T-cell (primary cell): ENCODE measurements around the gene SMIM26. TPM values are rescaled to one million over a fixed set of nuclear protein-coding genes. Genes with fewer than 3 reads are reported as not detected.
"Not testable (repeated sequence)": the region's sequence is repeated elsewhere in the genome, so short reads cannot be mapped to it uniquely, and the experiment has no call there.

Experiments used
- ATAC-seq, 4 experiments: fragments of 200-7000 bp in 3 of 4; fragments of 150-1000 bp in 1 of 4; cut with Tn5 transposase; replicated peaks in 1 of 4; 1 replicate in 3 of 4; 2 replicates in 1 of 4; pipeline ENCODE4 v1.10.0; 2021; ENCODE audit warnings: moderate library complexity in 3 of 4, mild to moderate bottlenecking in 2 of 4, moderate number of reproducible peaks in 1 of 4
- CTCF ChIA-PET, 2 donors: fragments of 300-600 bp; sonication (Branson Sonifier 250); formaldehyde crosslinking; loops; one replicate each; lab custom pipeline; 2022; ENCODE audit warnings: antibody characterized with exemption in 2 of 2; lab: Charles Lee
- POLR2A ChIA-PET, 2 donors: fragments of 300-600 bp; sonication (Branson Sonifier 250); formaldehyde crosslinking; loops; one replicate each; lab custom pipeline; 2022; ENCODE audit warnings: antibody characterized with exemption in 2 of 2; lab: Charles Lee
- DNase-seq, 35 experiments: peaks; one replicate each; pipeline versions ENCODE4 v3.0.0 to v3.0.0-alpha.2; 2013 to 2023
- H3K27ac ChIP-seq: one replicate; pipeline ENCODE4 v1.5.1; 2013; ENCODE audit warnings: low read length
- H3K27me3 ChIP-seq, 2 experiments: replicated peaks in 1 of 2; 1 replicate in 1 of 2; 2 replicates in 1 of 2; pipeline versions ENCODE4 v1.6.1 to v1.7.0; 2013; ENCODE audit warnings: low read length in 1 of 2, mixed read lengths in 1 of 2; ENCODE audit not compliant: control insufficient read depth in 2 of 2, insufficient read depth in 2 of 2; ENCODE audit errors: extremely low read depth in 1 of 2
- H3K36me3 ChIP-seq, 2 donors: 1 replicate in 1 of 2; 2 replicates in 1 of 2; pipeline versions ENCODE4 v1.6.1 to v1.7.0; 2013; ENCODE audit warnings: low read length in 1 of 2; ENCODE audit not compliant: control insufficient read depth in 2 of 2, insufficient read depth in 1 of 2; ENCODE audit errors: extremely low read depth in 1 of 2
- H3K4me1 ChIP-seq, 2 experiments: 1 replicate in 1 of 2; 2 replicates in 1 of 2; pipeline versions ENCODE4 v1.6.1 to v1.7.0; 2013; ENCODE audit warnings: low read length in 2 of 2, mixed read lengths in 1 of 2; ENCODE audit not compliant: insufficient read depth in 2 of 2, control insufficient read depth in 1 of 2; ENCODE audit errors: extremely low read depth in 1 of 2
- H3K4me3 ChIP-seq, 2 donors: 1 replicate in 1 of 2; 2 replicates in 1 of 2; pipeline versions ENCODE4 v1.5.1 to v1.7.0; 2013; ENCODE audit warnings: mild to moderate bottlenecking in 2 of 2, low read length in 1 of 2, moderate library complexity in 1 of 2; ENCODE audit not compliant: control insufficient read depth in 1 of 2; ENCODE audit errors: extremely low read depth in 1 of 2
- H3K9me3 ChIP-seq: 2 replicates; pipeline ENCODE4 v1.7.0; 2013
- H3K27ac Mint-ChIP-seq, 2 donors: one replicate each; pipeline ENCODE4 v1.8.0; 2020 to 2021; ENCODE audit warnings: mild to moderate bottlenecking in 2 of 2, mixed read lengths in 2 of 2
- H3K27me3 Mint-ChIP-seq, 2 donors: one replicate each; pipeline ENCODE4 v1.8.0; 2021 to 2022; ENCODE audit warnings: mixed read lengths in 2 of 2
- H3K36me3 Mint-ChIP-seq: one replicate; pipeline ENCODE4 v1.8.0; 2021; ENCODE audit warnings: mixed read lengths
- H3K4me1 Mint-ChIP-seq, 3 donors: one replicate each; pipeline ENCODE4 v1.8.0; 2020 to 2022; ENCODE audit warnings: mixed read lengths in 3 of 3, mild to moderate bottlenecking in 1 of 3
- H3K4me3 Mint-ChIP-seq, 3 donors: one replicate each; pipeline ENCODE4 v1.8.0; 2020 to 2022; ENCODE audit warnings: mild to moderate bottlenecking in 3 of 3, mixed read lengths in 3 of 3, moderate library complexity in 3 of 3
- H3K9me3 Mint-ChIP-seq, 3 donors: one replicate each; pipeline ENCODE4 v1.8.0; 2020 to 2022; ENCODE audit warnings: mixed read lengths in 3 of 3
- WGBS: methylation state at CpG from one replicate; pipeline ENCODE4 v1.1.5; 2013; ENCODE audit warnings: missing lambda C conversion rate; ENCODE audit not compliant: insufficient coverage; 5-methylcytosine and 5-hydroxymethylcytosine counted together
- total RNA-seq, 35 experiments: library from RNA in 6 of 35; stranded (reverse) in 6 of 35; fragments of 120-200 nt in 1 of 35; gene quantifications; one replicate each; pipeline versions ENCODE4 v1.2.1 to v1.2.4 and lab custom pipeline; 2013 to 2026

SMIM26 gene, protein sequence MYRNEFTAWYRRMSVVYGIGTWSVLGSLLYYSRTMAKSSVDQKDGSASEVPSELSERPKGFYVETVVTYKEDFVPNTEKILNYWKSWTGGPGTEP
- total RNA-seq (10 to 100 TPM; 54.9 to 67.9 (median 63.4) TPM), total RNA-seq (lab: John Stamatoyannopoulos, UW) (12.3 to 17.9 (median 15.1) reads per million in 29 experiments)
- 84.8 TPM for total RNA-seq (2013)

DNA sequence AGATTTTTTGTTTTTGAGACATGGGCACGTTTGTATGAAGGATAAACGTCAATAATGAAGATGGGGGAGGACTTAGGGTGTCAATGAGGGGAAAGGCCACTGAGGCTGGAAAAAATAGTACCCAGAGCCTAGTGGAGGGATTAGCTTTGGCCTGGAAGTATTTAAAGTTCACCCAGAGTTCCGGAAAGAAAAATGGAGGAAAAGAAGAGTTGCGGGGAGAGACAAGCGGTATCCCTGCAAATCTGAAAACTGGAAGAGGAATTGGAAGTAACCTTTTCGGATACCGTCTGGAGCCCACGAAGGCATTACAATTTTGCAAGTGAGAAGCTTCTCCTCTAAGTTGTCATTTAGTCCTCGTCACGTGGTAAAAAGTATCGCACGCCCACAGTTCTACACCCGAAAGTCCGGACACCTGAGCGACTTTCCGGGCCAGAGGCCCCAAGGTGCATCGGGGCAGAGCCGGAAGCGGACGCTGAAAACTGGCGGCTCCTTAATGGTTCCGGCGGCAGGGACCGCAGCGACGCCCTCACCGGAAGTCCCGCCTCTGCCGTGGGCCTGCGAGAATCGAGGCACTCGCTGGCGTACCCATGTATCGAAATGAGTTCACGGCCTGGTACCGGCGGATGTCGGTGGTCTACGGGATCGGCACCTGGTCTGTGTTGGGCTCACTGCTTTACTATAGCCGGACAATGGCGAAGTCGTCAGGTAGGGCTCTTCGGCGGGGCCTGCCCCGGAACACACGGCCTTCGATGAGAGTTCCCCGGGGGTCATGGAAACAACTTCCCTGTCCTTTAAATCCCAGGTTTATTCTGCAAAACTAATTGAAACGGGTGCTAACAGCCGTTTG, at the start of gene SMIM26:
SMIM26 (plus strand) TSS at position 541 of the 847 bp plus-strand sequence; CDS start at position 588, 47 bp downstream.
- DNase-seq (peak; percentile 87 to 96 (median 93)), ATAC-seq (peak; percentile 99)
- H3K4me3 ChIP-seq, result peak within 1 kb of the TSS; percentile 76 to 78
- H3K27ac ChIP-seq, result peak within 1 kb of the TSS; percentile 89
- peak within 1 kb of the TSS; percentile 97 to 99 for H3K27ac Mint-ChIP-seq
- ChIA-PET POLR2A (interaction anchor here (0.5 to 2.8 kb wide), 7 partner anchors 60 to 227 kb away, joined by 3 to 18 read pairs (median 3); partner anchors contain the start of gene SEC23B (in 2 of the 2)), CTCF (interaction anchor here in 1 of 2 donors (0.7 kb wide), 2 partner anchors 61 to 1450 kb away, joined by 3 to 4 read pairs; partner anchors contain the start of gene NAA20)
- H3K4me3 Mint-ChIP-seq, result peak within 1 kb of the TSS; percentile 94 to 97 (median 96)
- peaks cover 5 to 17% of the 10 kb centered on the region in 2 experiments for H3K4me1 ChIP-seq
- no peaks in the 10 kb centered on the region for H3K9me3 ChIP-seq
- H3K4me1 Mint-ChIP-seq, result peaks cover 21 to 28% (median 23%) of the 10 kb centered on the region in 3 donors
- H3K36me3 Mint-ChIP-seq, result peaks cover 32% of the 10 kb centered on the region
- H3K27me3 Mint-ChIP-seq, result no peaks in the 10 kb centered on the region
- H3K36me3 ChIP-seq, result peaks cover 3 to 18% of the 10 kb centered on the region in 2 donors
- peaks cover 0 to 4% (median 2%) of the 10 kb centered on the region in 3 donors for H3K9me3 Mint-ChIP-seq
- under 1% methylated on average over 49 of the region's 51 CpGs for WGBS
- no peaks in the 10 kb centered on the region for H3K27me3 ChIP-seq

DNA sequence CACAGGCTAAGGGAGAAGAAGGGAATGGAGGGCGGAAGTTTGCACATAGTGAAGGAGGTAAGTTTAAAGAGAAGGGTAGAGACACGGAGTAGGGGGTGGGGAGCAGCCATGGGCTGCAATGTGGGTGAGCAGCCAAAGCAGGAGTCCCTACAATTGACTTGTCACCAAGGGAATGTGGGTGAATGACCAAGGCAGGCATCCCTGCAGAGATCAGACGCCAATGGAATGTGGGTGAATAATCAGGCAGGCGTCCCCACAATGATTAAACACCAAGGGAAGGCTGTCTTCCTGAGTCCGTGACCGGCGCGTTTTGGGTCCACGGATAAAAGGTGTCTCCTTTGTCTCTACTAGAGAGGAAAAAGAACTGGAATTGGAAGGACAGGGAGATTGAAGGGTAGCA, 45.2 kb upstream of the SMIM26 start:
- H3K36me3 ChIP-seq, result peaks cover 9 to 32% of the 10 kb centered on the region in 2 donors
- CTCF ChIA-PET, H3K27me3 Mint-ChIP-seq, H3K27me3 ChIP-seq, DNase-seq, H3K27ac Mint-ChIP-seq, H3K27ac ChIP-seq, H3K9me3 Mint-ChIP-seq, H3K4me3 Mint-ChIP-seq, H3K4me1 Mint-ChIP-seq, ATAC-seq, H3K4me1 ChIP-seq, H3K4me3 ChIP-seq, POLR2A ChIA-PET, H3K9me3 ChIP-seq: not testable (repeated sequence)
- WGBS, result 94% methylated on average over 5 of the region's 9 CpGs
- H3K36me3 Mint-ChIP-seq, result peaks cover 26% of the 10 kb centered on the region

DNA sequence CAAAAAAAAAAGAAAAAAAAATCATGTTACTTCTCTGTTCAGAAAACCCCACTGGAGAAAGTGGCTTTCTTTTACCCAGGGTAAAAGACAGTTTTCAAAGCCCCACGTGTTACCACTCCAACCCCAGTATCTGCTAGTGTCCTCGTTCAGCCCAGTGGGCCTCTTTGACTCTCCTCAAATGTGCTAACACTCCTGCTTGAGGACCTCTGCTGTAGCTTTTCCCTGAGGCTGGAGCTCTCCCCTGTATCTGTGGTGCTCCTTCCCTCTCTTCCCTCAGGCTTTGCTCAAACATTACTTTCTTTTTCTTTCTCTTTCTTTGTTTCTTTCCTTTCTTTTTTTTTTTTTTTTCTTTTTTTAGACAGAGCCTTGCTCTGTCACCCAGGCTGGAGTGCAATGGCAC, 44.2 kb upstream of the SMIM26 start:
- Histone ChIP-seq H3K36me3 (peaks cover 9 to 39% of the 10 kb centered on the region in 2 donors), H3K4me3 (no peak overlapping the region), H3K27me3 (no peaks in the 10 kb centered on the region), H3K4me1 (no peaks in the 10 kb centered on the region), H3K27ac (no peak overlapping the region), H3K9me3 (no peaks in the 10 kb centered on the region)
- Mint-ChIP-seq H3K9me3 (no peaks in the 10 kb centered on the region), H3K27ac (no peak overlapping the region), H3K4me3 (no peak overlapping the region), H3K27me3 (no peaks in the 10 kb centered on the region), H3K36me3 (peaks cover 30% of the 10 kb centered on the region), H3K4me1 (no peaks in the 10 kb centered on the region)
- 100% methylated on average over 2 of the region's 2 CpGs for WGBS
- POLR2A ChIA-PET, result no interaction called here
- DNase-seq, result no peak
- ATAC-seq, result no peak
- CTCF ChIA-PET, result interaction anchor here in 1 of 2 donors (0.7 kb wide), 1 partner anchor 62 kb away, joined by 5 read pairs; no protein-coding TSS in a partner anchor

DNA sequence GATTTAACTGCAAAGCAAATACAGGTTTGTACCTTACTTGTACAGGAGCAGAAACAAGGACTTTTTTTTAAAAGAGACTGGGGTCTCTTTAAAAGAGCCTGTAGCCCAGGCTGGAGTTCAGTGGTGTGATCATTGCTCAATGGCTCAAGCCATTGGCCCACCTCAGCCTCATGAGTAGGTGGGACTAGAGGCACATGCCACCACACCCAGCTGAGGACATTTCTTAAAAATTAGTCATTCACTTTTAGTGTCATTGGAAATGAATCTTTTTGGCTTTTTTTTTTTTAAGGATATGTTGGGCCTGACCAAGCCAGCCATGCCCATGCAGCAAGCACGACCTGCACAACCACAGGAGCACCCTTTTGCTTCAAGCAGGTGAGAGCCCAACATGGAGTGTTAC, 42.6 kb upstream of the SMIM26 start:
- no CpG with 5 or more reads among the region's 1 CpG for WGBS
- POLR2A ChIA-PET, result no interaction called here
- no peaks in the 10 kb centered on the region for H3K9me3 ChIP-seq
- DNase-seq, result no peak
- H3K4me1 ChIP-seq, result no peaks in the 10 kb centered on the region
- peaks cover 15 to 55% of the 10 kb centered on the region in 2 donors for H3K36me3 ChIP-seq
- Mint-ChIP-seq H3K27ac (no peak overlapping the region), H3K4me1 (no peaks in the 10 kb centered on the region), H3K36me3 (peaks cover 45% of the 10 kb centered on the region), H3K9me3 (no peaks in the 10 kb centered on the region), H3K27me3 (no peaks in the 10 kb centered on the region), H3K4me3 (no peak overlapping the region)
- H3K27ac ChIP-seq, result no peak overlapping the region
- CTCF ChIA-PET, result no interaction called here
- ATAC-seq, result no peak
- no peak overlapping the region for H3K4me3 ChIP-seq
- no peaks in the 10 kb centered on the region for H3K27me3 ChIP-seq

DNA sequence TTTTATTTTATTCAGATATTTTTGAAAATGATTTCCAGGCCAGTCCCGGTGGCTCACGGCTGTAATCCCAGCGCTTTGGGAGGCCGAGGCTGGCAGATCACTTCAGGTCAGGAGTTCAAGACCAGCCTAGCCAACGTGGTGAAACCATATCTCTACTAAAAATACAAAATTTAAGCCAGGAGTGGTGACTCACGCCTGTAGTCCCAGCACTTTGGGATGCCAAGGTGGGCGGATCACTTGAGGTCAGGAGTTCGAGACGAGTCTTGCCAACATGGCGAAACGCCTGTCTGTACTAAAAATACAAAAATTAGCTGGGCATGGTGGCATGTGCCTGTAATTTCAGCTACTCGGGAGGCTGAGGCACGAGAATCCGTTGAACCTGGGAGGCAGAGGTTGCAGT, 40.5 kb upstream of the SMIM26 start:
- H3K9me3 ChIP-seq, H3K4me3 Mint-ChIP-seq, H3K4me1 ChIP-seq, H3K27me3 ChIP-seq, ATAC-seq, H3K27ac ChIP-seq, DNase-seq, H3K4me1 Mint-ChIP-seq, H3K9me3 Mint-ChIP-seq, H3K4me3 ChIP-seq, H3K27ac Mint-ChIP-seq, H3K27me3 Mint-ChIP-seq, CTCF ChIA-PET: not testable (repeated sequence)
- 89% methylated on average over 12 of the region's 14 CpGs for WGBS
- H3K36me3 Mint-ChIP-seq, result peaks cover 57% of the 10 kb centered on the region
- peaks cover 22 to 72% of the 10 kb centered on the region in 2 donors for H3K36me3 ChIP-seq
- POLR2A ChIA-PET, result interaction anchor here in 1 of 2 donors (0.7 kb wide), 1 partner anchor 921 kb away, joined by 4 read pairs; no protein-coding TSS in a partner anchor

DNA sequence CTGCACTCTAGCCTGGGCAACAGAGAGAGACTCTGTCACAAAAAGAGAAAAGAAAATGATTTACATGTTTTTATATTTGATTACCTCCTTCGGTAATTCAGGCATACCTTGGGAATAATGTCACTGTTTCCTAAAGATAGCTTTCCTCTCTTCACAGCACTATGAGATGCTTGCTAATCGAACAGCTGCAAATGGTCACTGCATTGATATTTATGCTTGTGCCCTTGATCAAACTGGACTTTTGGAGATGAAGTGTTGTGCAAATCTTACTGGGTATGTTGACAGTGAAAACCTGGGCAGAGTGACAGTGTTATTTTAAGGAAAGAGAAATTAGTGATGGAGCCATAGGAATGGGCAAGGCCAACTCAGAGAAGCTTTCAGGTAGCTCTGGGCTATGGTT, 39.9 kb upstream of the SMIM26 start:
- H3K4me1 Mint-ChIP-seq, result no peaks in the 10 kb centered on the region
- H3K27me3 ChIP-seq, result no peaks in the 10 kb centered on the region
- H3K4me3 ChIP-seq, result no peak overlapping the region
- H3K9me3 Mint-ChIP-seq, result no peaks in the 10 kb centered on the region
- H3K4me1 ChIP-seq, result no peaks in the 10 kb centered on the region
- WGBS, result 100% methylated on average over 1 of the region's 2 CpGs
- H3K9me3 ChIP-seq, result no peaks in the 10 kb centered on the region
- POLR2A ChIA-PET, result interaction anchor here (0.7 to 1.0 kb wide), 2 partner anchors 18 to 922 kb away, joined by 3 to 4 read pairs; no protein-coding TSS in a partner anchor
- H3K27ac ChIP-seq, result no peak overlapping the region
- no peak overlapping the region for H3K27ac Mint-ChIP-seq
- no peak overlapping the region for H3K4me3 Mint-ChIP-seq
- CTCF ChIA-PET, result no interaction called here
- ATAC-seq, result no peak
- peaks cover 63% of the 10 kb centered on the region for H3K36me3 Mint-ChIP-seq
- DNase-seq, result no peak
- no peaks in the 10 kb centered on the region for H3K27me3 Mint-ChIP-seq
- H3K36me3 ChIP-seq, result peaks cover 28 to 74% of the 10 kb centered on the region in 2 donors
